22Rv1 (cell line): ENCODE data around the gene ZNF544.

Experiments used
- CTCF ChIP-seq: fragments of 450-650 bp; IDR thresholded peaks from 2 replicates; pipeline ENCODE4 v1.5.1; 2017; ENCODE audit warnings: mild to moderate bottlenecking
- ZFX ChIP-seq: fragments of 450-650 bp; IDR thresholded peaks from 2 replicates; pipeline ENCODE4 v1.6.1; 2017; ENCODE audit warnings: antibody characterized with exemption, borderline replicate concordance

- no peak for TF ChIP-seq CTCF
- no peak for TF ChIP-seq ZFX
Measured at GRCh38 chr19:58296104-58296503, 67.4 kb downstream of the ZNF544 start.
